ENCODE results near the gene HOXA4. TPM values are rescaled to one million over a fixed set of nuclear protein-coding genes. Genes with fewer than 3 reads are reported as not detected.
A peak's percentile ranks its signal among the peaks of the same experiment; 100 is the strongest.

HOXA4 gene
- total and polyA plus RNA-seq, 7 donors, result 1.8 to 4.8 (median 2.9) TPM; not detected in 1

DNA sequence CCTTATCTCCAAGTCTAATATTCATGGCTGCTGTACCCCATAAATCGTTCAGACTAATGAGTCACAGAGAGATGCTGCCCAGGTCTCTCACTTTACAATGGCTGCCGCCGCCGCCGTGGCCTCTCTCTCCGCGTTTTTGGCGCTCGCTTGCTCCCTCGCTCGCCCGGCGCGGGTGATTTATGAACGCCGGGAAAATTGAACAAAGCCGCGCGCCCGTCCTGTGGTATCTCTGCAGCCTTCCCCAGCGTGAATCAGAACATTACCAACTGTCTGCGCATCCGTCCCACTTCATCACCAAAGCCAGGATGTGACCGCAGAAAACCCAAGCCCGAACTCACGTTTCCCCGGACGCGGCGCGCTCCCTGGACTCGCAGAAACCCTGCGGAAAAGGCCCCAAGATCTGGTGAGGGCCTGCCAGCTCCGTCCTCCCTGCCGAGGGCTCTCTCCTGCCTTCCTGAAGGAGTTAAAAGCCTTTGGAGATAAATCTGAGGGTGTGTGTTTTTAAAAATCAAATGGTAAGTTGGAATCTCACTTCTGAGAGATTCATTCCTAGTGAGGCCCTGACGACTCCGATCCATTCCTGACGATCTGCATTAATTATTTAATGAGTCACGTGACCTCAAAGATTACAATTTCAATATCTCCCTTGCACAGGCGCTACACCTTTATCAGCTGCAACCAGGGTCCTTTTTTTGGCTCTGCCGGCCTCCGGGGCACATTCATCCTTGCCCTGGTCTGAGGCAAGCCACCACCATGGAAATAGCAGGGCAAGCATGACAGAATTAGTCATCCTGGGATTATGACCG is 6.3 kb downstream of the HOXA4 start:
- Histone ChIP-seq H3K36me3 (peaks cover 0 to 6% (median 2%) of the 10 kb centered on the region in 4 donors), H3K27me3 (no peaks in the 10 kb centered on the region), H3K4me3 (peak overlapping the region in 3 of 4 donors; percentile 4 to 14 (median 12)), H3K4me1 (peaks cover 0 to 67% (median 52%) of the 10 kb centered on the region in 4 donors), H3K27ac (peak overlapping the region; percentile 66 to 99 (median 82)), H3K9me3 (no peaks in the 10 kb centered on the region)
- 15 to 72% methylated on average over 43 of the region's 43 CpGs for WGBS, 2 donors
- TF ChIP-seq EP300 (IDR thresholded peaks at IDR 0.05) (peak in 1 of 4 donors; percentile 41), POLR2A (IDR thresholded peaks at IDR 0.05) (no peak), POLR2AphosphoS5 (IDR thresholded peaks at IDR 0.05) (peak; percentile 9 to 80 (median 68))
- TF ChIP-seq, protein P1, sequence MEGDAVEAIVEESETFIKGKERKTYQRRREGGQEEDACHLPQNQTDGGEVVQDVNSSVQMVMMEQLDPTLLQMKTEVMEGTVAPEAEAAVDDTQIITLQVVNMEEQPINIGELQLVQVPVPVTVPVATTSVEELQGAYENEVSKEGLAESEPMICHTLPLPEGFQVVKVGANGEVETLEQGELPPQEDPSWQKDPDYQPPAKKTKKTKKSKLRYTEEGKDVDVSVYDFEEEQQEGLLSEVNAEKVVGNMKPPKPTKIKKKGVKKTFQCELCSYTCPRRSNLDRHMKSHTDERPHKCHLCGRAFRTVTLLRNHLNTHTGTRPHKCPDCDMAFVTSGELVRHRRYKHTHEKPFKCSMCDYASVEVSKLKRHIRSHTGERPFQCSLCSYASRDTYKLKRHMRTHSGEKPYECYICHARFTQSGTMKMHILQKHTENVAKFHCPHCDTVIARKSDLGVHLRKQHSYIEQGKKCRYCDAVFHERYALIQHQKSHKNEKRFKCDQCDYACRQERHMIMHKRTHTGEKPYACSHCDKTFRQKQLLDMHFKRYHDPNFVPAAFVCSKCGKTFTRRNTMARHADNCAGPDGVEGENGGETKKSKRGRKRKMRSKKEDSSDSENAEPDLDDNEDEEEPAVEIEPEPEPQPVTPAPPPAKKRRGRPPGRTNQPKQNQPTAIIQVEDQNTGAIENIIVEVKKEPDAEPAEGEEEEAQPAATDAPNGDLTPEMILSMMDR (IDR thresholded peaks at IDR 0.05), result no peak
- intact Hi-C loops (cut with DNase I), result no loop called here
- DNase-seq, result peak; percentile 88

GRCh38 chr7:27123477-27124053 is 7.0 kb downstream of the HOXA4 start:
- peak overlapping the region in 3 of 4 donors; percentile 4 to 14 (median 12) for H3K4me3 ChIP-seq
- H3K27ac ChIP-seq, result peak overlapping the region; percentile 66 to 99 (median 82)
- peaks cover 0 to 6% (median 2%) of the 10 kb centered on the region in 4 donors for H3K36me3 ChIP-seq
- H3K27me3 ChIP-seq, result no peaks in the 10 kb centered on the region
- no peaks in the 10 kb centered on the region for H3K9me3 ChIP-seq
- peaks cover 0 to 67% (median 47%) of the 10 kb centered on the region in 4 donors for H3K4me1 ChIP-seq
- no peak for TF ChIP-seq EP300 (IDR thresholded peaks at IDR 0.05)
- TF ChIP-seq POLR2AphosphoS5 (IDR thresholded peaks at IDR 0.05), result no peak
- intact Hi-C loops (cut with DNase I), result no loop called here
- no peak for DNase-seq
- WGBS, 2 donors, result 23 to 75% methylated on average over 26 of the region's 26 CpGs

DNA sequence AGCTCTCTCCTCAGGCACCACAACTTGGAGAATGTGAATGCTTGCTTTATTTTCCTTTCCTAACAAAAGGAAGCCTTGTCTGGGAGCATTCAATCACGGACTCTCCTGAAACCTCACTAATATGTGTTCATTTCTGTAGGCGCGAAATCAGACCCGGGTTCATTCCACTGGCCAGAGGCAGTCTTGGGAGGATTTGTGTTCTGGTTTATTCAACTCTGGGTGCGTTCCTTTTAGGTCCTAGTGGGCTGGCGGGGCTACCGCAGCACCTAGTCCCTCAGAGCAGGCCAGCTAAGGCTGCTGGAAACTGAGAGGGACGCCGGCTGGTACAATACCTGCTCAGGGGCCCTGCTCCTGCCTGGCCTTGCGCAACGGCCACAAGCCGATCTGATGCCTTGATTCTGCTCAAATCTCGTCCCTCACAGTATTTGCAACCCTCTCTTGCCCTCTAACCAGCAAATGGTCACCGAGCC is 7.5 kb downstream of the HOXA4 start:
- peaks cover 0 to 6% (median 2%) of the 10 kb centered on the region in 4 donors for H3K36me3 ChIP-seq
- intact Hi-C loops (cut with DNase I), result no loop called here
- H3K27ac ChIP-seq, result peak overlapping the region; percentile 66 to 99 (median 82)
- 17 to 62% methylated on average over 14 of the region's 14 CpGs for WGBS, 2 donors
- TF ChIP-seq POLR2A (IDR thresholded peaks at IDR 0.05) (no peak), POLR2AphosphoS5 (IDR thresholded peaks at IDR 0.05) (peak in 1 of 4 donors; percentile 0)
- no peaks in the 10 kb centered on the region for H3K27me3 ChIP-seq
- peaks cover 0 to 67% (median 46%) of the 10 kb centered on the region in 4 donors for H3K4me1 ChIP-seq
- no peak for DNase-seq
- H3K9me3 ChIP-seq, result no peaks in the 10 kb centered on the region
- peak overlapping the region in 2 of 4 donors; percentile 4 to 19 for H3K4me3 ChIP-seq

- Histone ChIP-seq H3K4me1 (peaks cover 0 to 66% (median 46%) of the 10 kb centered on the region in 4 donors), H3K27me3 (no peaks in the 10 kb centered on the region), H3K36me3 (peaks cover 0 to 6% (median 2%) of the 10 kb centered on the region in 4 donors), H3K4me3 (peak overlapping the region in 3 of 4 donors; percentile 4 to 19 (median 14)), H3K9me3 (no peaks in the 10 kb centered on the region), H3K27ac (peak overlapping the region; percentile 66 to 99 (median 82))
- intact Hi-C loops (cut with DNase I), result no loop called here
- WGBS, 2 donors, result 16 to 69% methylated on average over 42 of the region's 42 CpGs
- TF ChIP-seq, protein P1 (IDR thresholded peaks at IDR 0.05), result no peak
- no peak for TF ChIP-seq POLR2AphosphoS5 (IDR thresholded peaks at IDR 0.05)
- TF ChIP-seq POLR2A (IDR thresholded peaks at IDR 0.05), result no peak
- TF ChIP-seq EP300 (IDR thresholded peaks at IDR 0.05), result no peak
- no peak for DNase-seq
These were observed 8.3 kb downstream of the HOXA4 start for GRCh38 chr7:27122077-27122910.

DNA sequence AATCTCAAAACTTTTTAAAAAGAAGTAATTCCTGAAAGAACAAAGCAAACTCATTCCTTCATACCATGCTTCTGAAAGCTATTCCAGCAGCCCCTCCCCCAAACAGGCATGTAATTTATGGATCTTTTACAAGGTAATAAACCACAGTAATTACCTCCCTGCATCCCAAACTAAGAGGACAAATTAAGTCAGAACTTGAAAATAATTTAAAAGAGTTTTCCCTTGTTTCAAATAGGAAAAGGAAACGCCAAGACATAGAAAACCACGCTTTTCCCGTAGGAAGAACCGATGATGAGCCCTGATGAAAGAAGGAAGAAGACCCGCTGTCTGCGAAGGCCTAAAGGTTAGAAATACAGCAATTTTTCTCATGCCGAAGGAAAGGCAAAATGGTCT is 8.9 kb downstream of the HOXA4 start:
- peak overlapping the region in 2 of 4 donors; percentile 4 to 14 for H3K4me3 ChIP-seq
- peaks cover 0 to 6% (median 2%) of the 10 kb centered on the region in 4 donors for H3K36me3 ChIP-seq
- no peak for TF ChIP-seq EP300 (IDR thresholded peaks at IDR 0.05)
- TF ChIP-seq, protein P1 (IDR thresholded peaks at IDR 0.05), result no peak
- TF ChIP-seq POLR2AphosphoS5 (IDR thresholded peaks at IDR 0.05), result no peak
- no peak for TF ChIP-seq POLR2A (IDR thresholded peaks at IDR 0.05)
- WGBS, 2 donors, result 20 to 66% methylated on average over 7 of the region's 7 CpGs
- no peaks in the 10 kb centered on the region for H3K9me3 ChIP-seq
- no peak for DNase-seq
- H3K27me3 ChIP-seq, result no peaks in the 10 kb centered on the region
- intact Hi-C loops (cut with DNase I), result no loop called here
- H3K4me1 ChIP-seq, result peaks cover 0 to 66% (median 49%) of the 10 kb centered on the region in 4 donors
- H3K27ac ChIP-seq, result peak overlapping the region; percentile 72 to 99 (median 92)
